ENCODE results near the gene COL23A1. TPM values are rescaled to one million over a fixed set of nuclear protein-coding genes. Genes with fewer than 3 reads are reported as not detected.

COL23A1 gene
- total and polyA plus RNA-seq, 2 of the 8 experiments (the other 6 are each of a cell fraction or from before 2014, with no cell fraction given), result 3.1 to 4.7 TPM

- Histone ChIP-seq H3K9me3 (ENCODE audit: insufficient read depth in 2 of 2, low read depth in 1 of 2, low read length in 1 of 2) (no peaks in the 10 kb centered on the region), H3K23ac (ENCODE audit: insufficient read length) (no peak overlapping the region), H3K79me1 (ENCODE audit: low read depth, low read length) (no peaks in the 10 kb centered on the region), H3K18ac (ENCODE audit: extremely low read depth, low read length) (no peak overlapping the region), H3K4me1 (replicated peaks in 1 of 4; ENCODE audit: control insufficient read depth in 3 of 4, insufficient read depth in 4 of 4, low read length in 3 of 4) (peaks cover 0 to 24% (median 10%) of the 10 kb centered on the region in 4 experiments; a peak in 5 of 7 replicates), H4K8ac (ENCODE audit: extremely low read depth, insufficient read depth, low read length) (no peak overlapping the region), H3K9ac (replicated peaks in 1 of 4; ENCODE audit: extremely low read depth in 1 of 4, low read depth in 3 of 4, low read length in 3 of 4) (no peak overlapping the region), H3K56ac (replicated peaks; ENCODE audit: insufficient read length, low read depth, low read length) (no peak overlapping the region), H4K5ac (ENCODE audit: insufficient read length, low read depth, low read length) (no peak overlapping the region), H2BK5ac (ENCODE audit: low read depth, low read length) (no peak overlapping the region), H2BK12ac (ENCODE audit: low read depth, low read length) (no peak overlapping the region), H3K27me3 (replicated peaks in 1 of 4; ENCODE audit: control insufficient read depth in 3 of 4, extremely low read depth in 1 of 4, insufficient read depth in 3 of 4, low read length in 3 of 4) (no peaks in the 10 kb centered on the region; a peak in 1 of 7 replicates), H2BK120ac (replicated peaks; ENCODE audit: low read depth, low read length) (no peak overlapping the region), H2BK15ac (ENCODE audit: low read length) (no peak overlapping the region), H3K4ac (replicated peaks; ENCODE audit: insufficient read length, low read depth, low read length) (no peak overlapping the region), H3K27ac (ENCODE audit: low read depth, low read length) (no peak overlapping the region), H3K4me3 (ENCODE audit: extremely low read depth in 1 of 4, insufficient read depth in 2 of 4, low read depth in 3 of 4, low read length in 4 of 4) (no peak overlapping the region), H2AFZ (ENCODE audit: low read length) (no peak overlapping the region), H4K20me1 (replicated peaks in 1 of 2; ENCODE audit: control insufficient read depth in 1 of 2, insufficient read depth in 2 of 2, low read length in 2 of 2) (no peaks in the 10 kb centered on the region), H3K36me3 (ENCODE audit: control insufficient read depth in 2 of 4, insufficient read depth in 4 of 4, low read length in 3 of 4) (no peaks in the 10 kb centered on the region), H3K14ac (ENCODE audit: insufficient read length) (no peak overlapping the region), H4K91ac (replicated peaks; ENCODE audit: insufficient read length, low read length) (no peak overlapping the region), H3K4me2 (ENCODE audit: insufficient read depth in 1 of 2, low read depth in 2 of 2, low read length in 2 of 2) (no peak overlapping the region), H2AK5ac (ENCODE audit: low read depth, low read length) (0 out of 2 replicates have a peak overlapping the region, but pooled peaks have one; percentile 26), H2BK20ac (ENCODE audit: low read length) (0 out of 2 replicates have a peak overlapping the region, but pooled peaks have one; percentile 32), H3K79me2 (ENCODE audit: control insufficient read depth in 1 of 2, insufficient read depth in 2 of 2, low read length in 2 of 2) (no peaks in the 10 kb centered on the region), H3K23me2 (ENCODE audit: low read depth, low read length) (no peaks in the 10 kb centered on the region)
- TF ChIP-seq E2F6 (IDR thresholded peaks at IDR 0.05) (peak; percentile 36; the same call in 1 of the 2 replicates), CTCF (IDR thresholded peaks at IDR 0.05; ENCODE audit: control extremely low read depth in 1 of 3, insufficient read depth in 1 of 3, low read depth in 1 of 3, low read length in 3 of 3) (peak in 1 of 3 experiments; percentile 11; a peak in 1 of 4 replicates), POU5F1 (IDR thresholded peaks at IDR 0.05; ENCODE audit: low read depth, low read length) (no peak), SP4 (IDR thresholded peaks at IDR 0.05; ENCODE audit: low read length) (no peak), SAP30 (IDR thresholded peaks at IDR 0.05; ENCODE audit: insufficient read depth, insufficient replicate concordance, low read length) (no peak)
- FAIRE-seq, result no peak
- WGBS, 2 experiments (ENCODE audit: extremely low coverage in 1 of 2, insufficient coverage in 1 of 2, insufficient read length in 1 of 2, insufficient replicate concordance in 2 of 2, low coverage in 1 of 2, low lambda C conversion rate in 2 of 2, missing lambda C conversion rate in 1 of 2), result 92% methylated on average over 15 of the region's 15 CpGs; no CpG with 5 or more reads in 1 of the 2 experiments
- POLR2A ChIA-PET (ENCODE audit: partially characterized antibody), result interaction anchor here (0.9 kb wide), 1 partner anchor 10 kb away, joined by 3 read pairs; no protein-coding TSS in a partner anchor
- CTCF ChIA-PET (ENCODE audit: partially characterized antibody), result interaction anchor here (0.6 to 2.5 kb wide), 5 partner anchors 13 to 371 kb away, joined by 3 to 10 read pairs (median 3); no protein-coding TSS in a partner anchor
- no peak for DNase-seq (ENCODE audit: low read depth in 1 of 2, low spot score in 2 of 2)
These were observed 205.2 kb downstream of the COL23A1 start for GRCh38 chr5:178384816-178385495.

All from H1 (cell line).